GM18505 (cell line): ENCODE results near the gene CERS6.
"Not testable (repeated sequence)": the region's sequence is repeated elsewhere in the genome, so short reads cannot be mapped to it uniquely, and the experiment has no call there.

ENCODE experiments used
- ATAC-seq: cut with Tn5 transposase; IDR thresholded peaks from one replicate; pipeline ENCODE4 v1.9.1; 2021; ENCODE audit not compliant: unreplicated experiment
- POLR2A ChIP-seq: IDR thresholded peaks from 4 replicates; pipeline ENCODE4 v1.6.1; 2011; ENCODE audit warnings: borderline replicate concordance; ENCODE audit not compliant: insufficient read depth, insufficient read length; ENCODE audit errors: extremely low read depth

CERS6 gene

GRCh38 chr2:168784993-168785392 lies 328.9 kb downstream of the CERS6 start:
- no peak for TF ChIP-seq POLR2A

GRCh38 chr2:168787098-168787781 lies 331.2 kb downstream of the CERS6 start:
- TF ChIP-seq POLR2A: no peak
- ATAC-seq: no peak

More at GRCh38 chr2:168784993-168785392, 328.9 kb downstream of the CERS6 start:
- ATAC-seq: no peak

DNA sequence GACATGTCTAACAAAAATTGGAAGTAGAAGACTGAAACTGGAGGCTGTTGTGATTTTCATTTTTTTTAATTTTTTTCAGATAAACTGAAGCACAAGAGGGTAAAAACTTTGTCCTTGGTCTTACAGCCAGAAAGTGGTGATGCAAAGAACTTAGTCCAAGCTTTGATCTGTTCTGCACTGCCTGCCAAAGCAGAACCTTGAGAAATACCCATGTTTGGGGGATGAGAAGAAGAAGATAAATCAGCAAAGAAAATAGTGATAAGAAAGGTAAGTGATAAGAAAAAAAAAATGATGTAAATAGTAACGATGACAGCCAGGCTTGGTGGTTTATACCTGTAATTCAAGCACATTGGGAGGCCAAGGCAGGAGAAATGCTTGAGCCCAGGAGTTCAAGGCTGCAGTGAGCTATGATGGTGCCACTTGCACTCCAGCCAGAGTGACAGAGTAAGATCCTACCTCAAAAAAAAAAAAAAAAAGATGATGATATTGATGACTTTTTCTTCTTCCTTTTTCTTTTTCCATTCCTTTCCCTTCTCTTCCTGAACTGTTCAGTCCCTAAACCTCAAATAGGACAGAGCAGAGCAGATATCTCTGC lies 331.8 kb downstream of the CERS6 start:
- no peak for ATAC-seq
- no peak for TF ChIP-seq POLR2A

- no peak for TF ChIP-seq POLR2A
- no peak for ATAC-seq
Measured at GRCh38 chr2:168789776-168790175, 333.7 kb downstream of the CERS6 start.

- no peak for TF ChIP-seq POLR2A
- ATAC-seq: no peak
Measured at GRCh38 chr2:168790226-168790902, 334.3 kb downstream of the CERS6 start.

GRCh38 chr2:168791140-168791539 lies 335.1 kb downstream of the CERS6 start:
- not testable (repeated sequence) for ATAC-seq

- no peak for ATAC-seq
Measured at GRCh38 chr2:168793596-168793995, 337.5 kb downstream of the CERS6 start.

DNA sequence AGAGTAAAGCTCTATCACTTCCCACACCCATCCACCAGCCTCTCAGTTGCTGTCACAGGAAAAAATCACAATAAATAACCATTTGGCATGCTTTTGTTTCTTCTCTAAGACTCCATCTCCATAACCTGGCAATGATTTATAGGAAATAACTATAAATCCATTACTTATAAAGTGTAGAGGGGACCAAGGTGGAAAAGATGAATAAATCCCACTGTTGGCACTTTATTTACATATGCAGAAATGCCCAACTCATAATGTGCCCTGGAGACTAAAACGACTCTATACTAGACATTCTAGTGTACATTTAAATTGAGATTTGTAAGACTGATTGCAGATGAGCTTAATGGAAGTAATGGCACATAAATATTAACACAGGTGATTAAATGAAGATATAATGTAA lies 338.9 kb downstream of the CERS6 start:
- no peak for ATAC-seq

More at GRCh38 chr2:168793596-168793995, 337.5 kb downstream of the CERS6 start:
- no peak for TF ChIP-seq POLR2A

GRCh38 chr2:168796090-168796577 lies 340.1 kb downstream of the CERS6 start:
- ATAC-seq: no peak
- no peak for TF ChIP-seq POLR2A

More for the DNA sequence above, 338.9 kb downstream of the CERS6 start:
- no peak for TF ChIP-seq POLR2A

- no peak for ATAC-seq
- no peak for TF ChIP-seq POLR2A
Measured at GRCh38 chr2:168796583-168797285, 340.7 kb downstream of the CERS6 start.

GRCh38 chr2:168797286-168797655 lies 341.2 kb downstream of the CERS6 start:
- ATAC-seq: no peak
- TF ChIP-seq POLR2A: no peak

GRCh38 chr2:168798076-168798887 lies 342.2 kb downstream of the CERS6 start:
- no peak for TF ChIP-seq POLR2A
- ATAC-seq: no peak
